Large intestine (tissue), 3 donors: ENCODE measurements around the gene CCDC85C. TPM values are rescaled to one million over a fixed set of nuclear protein-coding genes. Genes with fewer than 3 reads are reported as not detected.

Source experiments
- DNase-seq, 2 donors: peaks; one replicate each; pipeline versions ENCODE4 v3.0.0 to v3.0.0-alpha.2; 2013
- H3K27ac ChIP-seq: one replicate; pipeline ENCODE4 v1.5.1; 2013; ENCODE audit warnings: low read length
- H3K27me3 ChIP-seq: 2 replicates; pipeline ENCODE4 v1.6.1; 2013; ENCODE audit warnings: low read length; ENCODE audit not compliant: control insufficient read depth, insufficient read depth
- H3K36me3 ChIP-seq: 2 replicates; pipeline ENCODE4 v1.6.1; 2013; ENCODE audit warnings: low read length; ENCODE audit not compliant: control insufficient read depth, insufficient read depth
- H3K4me1 ChIP-seq: one replicate; pipeline ENCODE4 v1.6.1; 2013; ENCODE audit warnings: low read length; ENCODE audit not compliant: control insufficient read depth, insufficient read depth
- H3K4me3 ChIP-seq: one replicate; pipeline ENCODE4 v1.5.1; 2013; ENCODE audit warnings: low read length
- H3K9me3 ChIP-seq: one replicate; pipeline ENCODE4 v1.6.1; 2013; ENCODE audit warnings: mild to moderate bottlenecking, low read depth, low read length, moderate library complexity; ENCODE audit not compliant: control insufficient read depth
- WGBS: methylation state at CpG from one replicate; pipeline ENCODE4 v1.1.5; 2013; ENCODE audit warnings: low lambda C conversion rate; ENCODE audit not compliant: insufficient coverage; 5-methylcytosine and 5-hydroxymethylcytosine counted together
- polyA plus RNA-seq: library from polyadenylated mRNA; unstranded; fragments of 120-200 nt; gene quantifications from one replicate; pipeline ENCODE4 v1.2.1, GENCODE V29; 2013

Gene CCDC85C
- polyA plus RNA-seq, 1 donor, result 28.5 TPM

DNA sequence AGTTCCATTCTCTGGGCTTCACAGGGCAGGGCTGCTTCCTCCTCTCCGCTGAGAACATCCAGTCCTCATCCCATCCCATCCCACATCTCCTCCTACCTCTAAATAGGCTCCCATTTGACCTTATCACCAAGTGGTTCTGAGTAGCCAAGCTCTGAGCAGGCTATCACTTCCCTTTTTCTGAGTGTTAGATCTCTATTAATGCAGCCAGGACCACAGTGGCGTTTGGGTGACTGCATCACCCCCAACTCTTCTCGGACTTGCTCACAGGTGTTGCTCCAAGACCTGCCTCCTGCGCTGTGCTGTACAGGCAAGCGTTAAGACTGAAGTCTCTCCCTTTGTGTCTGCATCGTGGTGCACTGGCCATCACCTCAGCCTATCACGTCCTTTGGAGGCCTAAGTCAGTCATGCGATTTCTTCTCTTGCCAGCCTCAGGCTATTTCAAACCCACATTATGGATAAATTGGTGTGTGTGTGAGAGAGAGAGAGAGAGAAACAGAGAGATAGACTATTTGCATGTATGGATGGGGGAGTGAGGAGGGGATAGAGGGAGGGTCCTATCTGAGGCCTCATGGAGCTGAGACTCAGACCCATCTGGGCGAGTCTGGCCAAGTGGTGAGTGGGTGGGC lies 28.5 kb upstream of the CCDC85C start:
- DNase-seq, result no peak
- Histone ChIP-seq H3K4me3 (no peak overlapping the region), H3K27ac (no peak overlapping the region), H3K4me1 (peaks cover 3% of the 10 kb centered on the region), H3K36me3 (no peaks in the 10 kb centered on the region), H3K9me3 (no peaks in the 10 kb centered on the region), H3K27me3 (no peaks in the 10 kb centered on the region)
- no CpG with 5 or more reads among the region's 9 CpGs for WGBS

- H3K36me3 ChIP-seq, result no peaks in the 10 kb centered on the region
- no peaks in the 10 kb centered on the region for H3K27me3 ChIP-seq
- whole genome bisulfite sequencing, result no CpG with 5 or more reads among the region's 8 CpGs
- DNase-seq, result no peak
- H3K27ac ChIP-seq, result no peak overlapping the region
- H3K4me1 ChIP-seq, result peaks cover 3% of the 10 kb centered on the region
- H3K4me3 ChIP-seq, result no peak overlapping the region
- no peaks in the 10 kb centered on the region for H3K9me3 ChIP-seq
Measured at GRCh38 chr14:99630202-99630601, 26.2 kb upstream of the CCDC85C start.

DNA sequence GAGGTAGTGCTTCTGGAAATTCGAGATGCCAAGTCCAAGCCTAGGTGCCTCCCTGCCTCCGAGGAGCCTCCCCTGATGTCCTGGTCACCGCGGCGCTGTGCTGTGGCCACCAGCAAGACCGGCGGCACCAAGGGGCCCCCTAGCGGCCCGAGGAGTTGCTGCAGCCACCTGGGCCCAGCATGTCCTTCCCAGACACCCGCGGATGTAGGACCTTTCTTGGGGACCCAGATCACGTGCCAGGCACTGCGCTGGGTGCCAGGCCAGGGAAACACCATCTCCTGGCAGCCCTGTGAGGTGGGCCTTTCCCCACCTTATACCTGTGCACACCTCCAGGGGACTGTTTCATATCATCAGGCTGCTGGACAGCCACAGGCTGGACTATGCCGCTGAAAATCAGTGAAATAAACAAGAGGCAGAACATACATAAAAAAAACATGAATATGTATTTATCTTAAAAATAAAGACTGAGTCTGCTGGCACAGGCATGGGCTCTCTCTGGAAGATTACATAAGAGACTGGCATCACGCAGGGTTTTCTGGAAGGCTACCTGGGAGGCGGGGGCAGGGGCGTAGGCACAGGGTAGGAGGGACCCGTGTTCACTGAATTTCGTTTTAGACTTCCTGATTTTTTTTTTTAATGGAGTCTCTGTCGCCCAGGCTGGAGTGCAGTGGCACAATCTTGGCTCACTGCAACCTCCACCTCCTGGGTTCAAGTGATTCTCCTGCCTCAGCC lies 25.0 kb upstream of the CCDC85C start:
- peak; percentile 63 to 70 for DNase-seq
- no peaks in the 10 kb centered on the region for H3K36me3 ChIP-seq
- H3K4me3 ChIP-seq, result no peak overlapping the region
- H3K27me3 ChIP-seq, result no peaks in the 10 kb centered on the region
- H3K9me3 ChIP-seq, result no peaks in the 10 kb centered on the region
- H3K4me1 ChIP-seq, result peaks cover 3% of the 10 kb centered on the region
- 81% methylated on average over 6 of the region's 20 CpGs for WGBS
- no peak overlapping the region for H3K27ac ChIP-seq

GRCh38 chr14:99627510-99628381 lies 23.7 kb upstream of the CCDC85C start:
- DNase-seq, result no peak
- Histone ChIP-seq H3K27me3 (no peaks in the 10 kb centered on the region), H3K9me3 (no peaks in the 10 kb centered on the region), H3K36me3 (no peaks in the 10 kb centered on the region), H3K4me1 (peaks cover 3% of the 10 kb centered on the region), H3K4me3 (no peak overlapping the region), H3K27ac (no peak overlapping the region)
- whole genome bisulfite sequencing, result 54% methylated on average over 3 of the region's 13 CpGs

GRCh38 chr14:99627100-99627499 lies 23.1 kb upstream of the CCDC85C start:
- Histone ChIP-seq H3K9me3 (no peaks in the 10 kb centered on the region), H3K4me1 (peaks cover 3% of the 10 kb centered on the region), H3K36me3 (no peaks in the 10 kb centered on the region), H3K4me3 (no peak overlapping the region), H3K27me3 (no peaks in the 10 kb centered on the region), H3K27ac (no peak overlapping the region)
- DNase-seq, result no peak
- 100% methylated on average over 2 of the region's 2 CpGs for WGBS

- H3K4me3 ChIP-seq, result no peak overlapping the region
- peaks cover 3% of the 10 kb centered on the region for H3K4me1 ChIP-seq
- no CpG with 5 or more reads among the region's 11 CpGs for WGBS
- no peaks in the 10 kb centered on the region for H3K36me3 ChIP-seq
- H3K9me3 ChIP-seq, result no peaks in the 10 kb centered on the region
- H3K27me3 ChIP-seq, result no peaks in the 10 kb centered on the region
- H3K27ac ChIP-seq, result no peak overlapping the region
- no peak for DNase-seq
Measured at GRCh38 chr14:99626041-99626648, 22.1 kb upstream of the CCDC85C start.

- H3K27me3 ChIP-seq, result no peaks in the 10 kb centered on the region
- peaks cover 3% of the 10 kb centered on the region for H3K4me1 ChIP-seq
- H3K27ac ChIP-seq, result no peak overlapping the region
- H3K9me3 ChIP-seq, result no peaks in the 10 kb centered on the region
- no peak for DNase-seq
- no peaks in the 10 kb centered on the region for H3K36me3 ChIP-seq
- no peak overlapping the region for H3K4me3 ChIP-seq
- WGBS, result no CpG with 5 or more reads among the region's 3 CpGs
Measured at GRCh38 chr14:99625476-99625875, 21.5 kb upstream of the CCDC85C start.

- WGBS, result no CpG with 5 or more reads among the region's 13 CpGs
- no peak overlapping the region for H3K27ac ChIP-seq
Measured at GRCh38 chr14:99624971-99625370, 21.0 kb upstream of the CCDC85C start.

DNA sequence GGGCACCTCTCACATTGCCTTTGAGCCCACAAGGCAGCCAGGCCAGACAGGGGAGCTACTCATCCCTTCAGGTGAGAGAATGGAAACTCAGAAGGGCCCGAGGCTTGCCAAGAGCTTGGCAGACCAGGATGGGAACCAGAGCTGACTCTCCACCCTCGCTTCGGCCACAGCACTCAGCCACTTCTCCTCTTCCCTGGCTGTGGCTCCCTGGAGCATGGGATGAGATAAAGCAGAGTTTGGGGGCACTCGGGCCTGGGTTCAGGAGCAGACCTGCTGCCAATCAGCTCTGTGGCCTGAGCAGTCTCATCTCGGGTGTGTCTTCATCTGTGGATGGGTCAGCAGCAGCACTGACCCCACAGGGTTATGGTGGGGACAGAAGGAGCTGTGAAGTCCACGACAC lies 20.0 kb upstream of the CCDC85C start:
- Histone ChIP-seq H3K4me1 (peaks cover 3% of the 10 kb centered on the region), H3K4me3 (no peak overlapping the region), H3K27me3 (no peaks in the 10 kb centered on the region), H3K27ac (no peak overlapping the region), H3K9me3 (no peaks in the 10 kb centered on the region), H3K36me3 (no peaks in the 10 kb centered on the region)
- WGBS, result no CpG with 5 or more reads among the region's 6 CpGs
- DNase-seq, result no peak

More at GRCh38 chr14:99624971-99625370, 21.0 kb upstream of the CCDC85C start:
- no peak for DNase-seq
- Histone ChIP-seq H3K9me3 (no peaks in the 10 kb centered on the region), H3K4me3 (no peak overlapping the region), H3K4me1 (peaks cover 3% of the 10 kb centered on the region), H3K36me3 (no peaks in the 10 kb centered on the region), H3K27me3 (no peaks in the 10 kb centered on the region)

DNA sequence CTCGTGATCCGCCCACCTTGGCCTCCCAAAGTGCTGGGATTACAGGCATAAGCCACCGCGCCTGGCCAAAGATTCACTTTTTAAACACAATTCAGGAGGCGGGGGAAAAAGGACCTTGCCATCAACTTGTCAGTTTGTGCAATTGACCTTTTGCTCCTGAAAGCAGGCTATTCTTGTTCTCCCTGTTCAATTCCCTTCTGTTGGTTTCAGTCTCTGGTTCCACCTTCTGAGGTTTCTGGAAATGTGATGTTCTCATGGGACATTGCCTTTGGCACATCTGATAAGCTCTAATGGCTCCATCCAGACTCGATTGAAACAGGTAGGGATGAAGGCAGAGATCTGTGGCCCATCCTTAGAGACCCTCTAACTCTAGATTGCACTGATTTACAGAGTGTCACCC lies 17.9 kb upstream of the CCDC85C start:
- H3K9me3 ChIP-seq, result no peaks in the 10 kb centered on the region
- no peaks in the 10 kb centered on the region for H3K27me3 ChIP-seq
- DNase-seq, result peak in 1 of 2 donors; percentile 60
- WGBS, result no CpG with 5 or more reads among the region's 6 CpGs
- no peaks in the 10 kb centered on the region for H3K36me3 ChIP-seq
- H3K4me3 ChIP-seq, result no peak overlapping the region
- H3K4me1 ChIP-seq, result no peaks in the 10 kb centered on the region
- H3K27ac ChIP-seq, result no peak overlapping the region
